ENCODE results near the gene GARRE1.
"Not testable (repeated sequence)": the region's sequence is repeated elsewhere in the genome, so short reads cannot be mapped to it uniquely, and the experiment has no call there.

The GARRE1 gene

DNA sequence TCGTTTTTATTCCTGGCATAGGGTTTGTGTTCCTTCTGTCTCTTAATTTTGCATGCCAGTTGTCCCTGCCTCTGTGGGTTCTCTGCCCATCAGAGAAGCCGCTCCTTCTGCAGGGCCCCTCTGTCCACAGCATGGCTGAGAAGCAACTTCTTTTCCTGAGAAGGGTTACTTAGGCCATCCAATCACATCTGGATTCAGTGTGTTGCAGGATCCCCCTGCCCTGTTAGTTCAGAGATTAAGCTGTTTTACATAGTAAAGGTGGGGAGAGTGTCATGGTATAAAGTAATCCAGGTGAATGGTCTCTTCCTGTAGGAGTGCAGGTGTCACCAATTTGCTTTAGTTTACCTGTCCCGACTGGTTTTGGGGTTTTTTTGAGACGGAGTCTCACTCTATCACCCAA lies 22.9 kb upstream of the GARRE1 start:
- DNase-seq (ENCODE audit: insufficient read length, low spot score) (no peak), FAIRE-seq (no peak)

- DNase-seq (ENCODE audit: insufficient read length, low spot score) (no peak), FAIRE-seq (no peak)
Measured at GRCh38 chr19:34232566-34233481, 21.5 kb upstream of the GARRE1 start.

GRCh38 chr19:34235425-34235940 lies 18.9 kb upstream of the GARRE1 start:
- DNase-seq (ENCODE audit: insufficient read length, low spot score) = no peak
- FAIRE-seq = no peak

GRCh38 chr19:34236035-34236987 lies 18.0 kb upstream of the GARRE1 start:
- no peak for FAIRE-seq

DNA sequence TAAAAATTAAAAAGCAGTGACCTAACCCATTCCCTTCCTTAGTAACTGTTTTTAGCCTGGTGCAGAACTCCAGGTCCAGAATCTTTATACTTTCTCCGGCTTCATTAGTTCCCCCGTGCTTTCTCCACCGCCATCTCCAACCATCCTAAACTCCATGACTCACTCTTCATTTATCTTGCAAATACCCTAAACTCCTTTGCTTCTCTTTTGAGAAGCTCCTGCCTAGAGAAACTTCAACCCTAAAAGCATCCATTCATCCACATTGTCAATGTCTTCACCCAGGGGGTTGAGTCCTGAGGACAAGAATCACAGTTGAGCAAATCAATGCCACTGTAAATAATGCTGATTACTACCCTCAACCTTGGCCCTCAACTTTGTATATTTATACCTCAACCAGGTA lies 17.1 kb upstream of the GARRE1 start:
- DNase-seq (ENCODE audit: insufficient read length, low spot score) (no peak), FAIRE-seq (no peak)

More at GRCh38 chr19:34236035-34236987, 18.0 kb upstream of the GARRE1 start:
- DNase-seq (ENCODE audit: insufficient read length, low spot score) = no peak

DNA sequence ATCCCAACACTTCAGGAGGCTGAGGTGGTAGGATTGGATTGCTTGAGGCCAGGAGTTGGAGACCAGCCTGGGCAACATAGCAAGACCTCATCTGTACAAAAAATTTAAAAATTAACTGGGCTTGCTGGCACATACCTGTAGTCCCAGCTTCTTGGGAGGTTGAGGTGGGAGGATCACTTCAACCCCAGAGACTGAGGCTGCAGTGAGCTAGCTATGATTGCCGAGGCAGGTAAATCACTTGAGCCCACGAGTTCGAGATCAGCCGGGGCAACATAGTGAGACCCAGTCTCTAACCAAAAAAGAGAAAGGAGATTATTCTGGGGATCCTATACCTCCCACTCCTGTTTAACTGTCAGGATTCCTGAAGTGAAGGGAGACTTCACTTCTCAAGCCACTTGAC lies 16.4 kb upstream of the GARRE1 start:
- FAIRE-seq (no peak), DNase-seq (ENCODE audit: insufficient read length, low spot score) (no peak)

DNA sequence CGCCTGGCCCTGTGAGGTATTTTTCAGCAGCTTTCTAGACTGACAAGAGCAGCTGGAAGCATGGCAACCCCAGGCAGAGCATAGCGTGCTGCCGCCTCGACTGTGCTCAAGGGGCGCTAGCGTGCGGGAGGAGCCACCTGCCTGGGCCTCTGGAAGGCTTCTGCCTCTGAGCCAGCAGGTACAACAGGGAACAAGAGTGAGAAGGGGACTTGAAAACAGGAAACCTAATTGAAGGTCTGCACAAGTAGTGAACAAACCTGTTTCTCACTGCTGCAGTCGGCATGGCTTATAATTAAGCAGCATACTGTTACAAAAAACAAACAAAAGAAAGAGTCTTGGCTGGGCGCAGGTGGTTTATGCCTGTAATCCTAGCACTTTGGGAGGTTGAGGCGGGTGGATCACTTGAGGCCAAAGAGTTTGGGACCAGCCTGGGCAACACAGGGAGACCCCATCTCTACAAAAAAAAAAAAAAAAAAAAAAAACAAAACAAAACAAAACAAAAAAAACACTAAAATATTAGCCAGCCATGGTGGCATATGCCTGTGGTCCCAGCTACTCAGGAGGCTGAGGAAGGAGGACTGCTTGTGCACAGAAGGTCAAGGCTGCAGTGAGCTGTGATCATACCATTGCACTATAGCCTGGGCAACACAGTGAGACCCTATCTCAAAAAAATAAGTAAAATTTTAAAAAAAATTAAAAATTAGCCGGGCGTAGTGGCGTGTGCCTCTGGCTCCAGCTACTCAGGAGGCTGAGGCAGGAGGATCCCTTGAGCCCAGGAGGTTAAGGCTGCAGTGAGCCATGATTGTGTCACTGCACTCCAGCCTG lies 12.6 kb upstream of the GARRE1 start:
- FAIRE-seq (no peak), DNase-seq (ENCODE audit: insufficient read length, low spot score) (no peak)

DNA sequence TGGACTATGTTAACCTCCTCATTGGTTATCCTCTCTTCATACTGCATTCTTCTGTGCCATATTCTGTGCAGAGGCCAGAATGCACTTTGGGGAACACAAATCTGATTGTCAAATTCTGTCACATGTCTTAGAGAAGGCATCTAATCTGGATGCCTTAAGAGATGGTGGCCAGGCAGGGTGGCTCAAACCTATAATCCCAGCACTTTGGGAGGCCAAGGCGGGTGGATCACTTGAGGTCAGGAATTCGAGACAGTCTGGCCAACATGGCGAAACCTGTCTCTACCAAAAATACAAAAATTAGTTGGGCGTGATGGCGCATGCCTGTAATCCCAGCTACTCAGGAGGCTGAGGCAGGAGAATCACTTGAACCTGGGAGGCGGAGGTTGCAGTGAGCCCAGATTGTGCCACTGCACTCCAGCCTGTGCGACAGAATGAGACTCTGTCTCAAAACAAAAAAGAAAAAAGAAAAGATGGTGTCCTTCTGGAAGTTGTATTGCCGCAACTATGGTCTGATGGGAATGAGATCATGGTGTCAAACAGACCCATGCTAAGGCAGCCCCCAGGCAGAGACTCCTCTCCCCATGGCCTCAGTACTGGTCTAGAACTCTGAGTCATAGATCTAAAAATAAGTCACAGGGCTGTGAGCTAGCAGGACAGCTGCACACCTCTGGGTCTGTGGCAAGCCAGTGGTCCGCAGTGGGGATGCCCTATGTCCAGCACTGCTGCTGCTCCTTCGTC lies 11.0 kb upstream of the GARRE1 start:
- FAIRE-seq; DNase-seq (ENCODE audit: insufficient read length, low spot score): not testable (repeated sequence)

DNA sequence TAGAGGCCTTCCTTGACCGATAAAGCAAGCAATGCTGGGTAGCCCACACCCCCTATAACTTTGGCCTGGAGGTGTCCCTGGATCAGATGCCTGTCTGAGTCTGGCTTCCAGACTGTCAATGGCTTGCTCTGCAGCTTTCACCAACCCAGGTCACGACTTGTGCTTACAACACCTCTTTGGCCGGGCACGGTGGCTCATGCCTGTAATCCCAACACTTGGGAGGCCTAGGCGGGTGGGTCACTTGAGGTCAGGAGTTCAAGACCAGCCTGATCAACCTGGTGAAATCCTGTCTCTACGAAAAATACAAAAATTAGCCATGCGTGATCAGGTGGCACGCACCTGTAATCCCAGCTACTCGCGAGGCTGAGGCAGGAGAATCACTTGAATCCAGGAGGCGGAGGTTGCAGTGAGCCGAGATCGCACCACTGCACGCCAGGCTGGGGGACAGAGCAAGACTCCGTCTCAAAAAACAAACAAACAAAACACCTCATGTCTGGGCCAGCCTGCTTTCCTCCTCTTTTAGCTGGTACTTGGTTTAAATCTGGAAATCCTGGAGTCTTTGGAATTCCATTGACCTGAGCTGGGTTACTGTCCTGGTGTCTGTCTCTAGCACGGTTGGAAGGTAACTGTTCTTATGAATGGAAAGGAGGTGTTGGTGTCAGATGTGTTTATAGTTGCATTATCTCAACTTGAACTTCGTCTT lies 10.3 kb upstream of the GARRE1 start:
- DNase-seq (ENCODE audit: insufficient read length, low spot score) (no peak), FAIRE-seq (no peak)

DNA sequence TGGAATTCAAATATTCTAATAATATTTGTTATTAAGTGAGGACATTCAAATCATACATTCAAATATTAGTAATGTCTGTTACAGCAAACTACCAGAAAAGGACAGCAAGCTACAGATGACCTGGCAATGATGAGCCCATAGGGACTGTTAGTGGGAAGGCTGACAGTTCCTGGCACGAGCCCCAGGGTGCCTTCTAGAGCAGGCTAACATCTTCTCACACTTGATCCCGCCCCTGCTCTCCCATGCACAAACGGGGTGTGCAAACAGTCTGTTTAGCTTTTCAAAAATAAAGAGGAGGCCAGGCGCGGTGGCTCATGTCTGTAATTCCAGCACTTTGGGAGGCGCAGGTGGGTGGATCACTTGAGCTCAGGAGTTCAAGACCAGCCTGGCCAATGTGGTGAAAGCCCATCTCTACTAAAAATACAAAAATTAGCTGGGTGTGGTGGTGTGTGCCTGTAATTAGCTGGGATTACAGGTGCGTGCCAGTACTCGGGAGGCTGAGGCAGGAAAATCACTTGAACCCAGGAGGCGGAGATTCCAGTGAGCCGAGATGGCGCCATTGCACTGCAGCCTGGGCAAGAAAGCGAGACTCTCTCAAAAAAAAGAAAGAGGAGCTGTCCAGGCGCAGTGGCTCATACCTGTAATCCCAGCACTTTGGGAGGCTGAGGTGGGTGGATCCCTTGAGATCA lies 9.6 kb upstream of the GARRE1 start:
- no peak for DNase-seq (ENCODE audit: insufficient read length, low spot score)
- FAIRE-seq = no peak

DNA sequence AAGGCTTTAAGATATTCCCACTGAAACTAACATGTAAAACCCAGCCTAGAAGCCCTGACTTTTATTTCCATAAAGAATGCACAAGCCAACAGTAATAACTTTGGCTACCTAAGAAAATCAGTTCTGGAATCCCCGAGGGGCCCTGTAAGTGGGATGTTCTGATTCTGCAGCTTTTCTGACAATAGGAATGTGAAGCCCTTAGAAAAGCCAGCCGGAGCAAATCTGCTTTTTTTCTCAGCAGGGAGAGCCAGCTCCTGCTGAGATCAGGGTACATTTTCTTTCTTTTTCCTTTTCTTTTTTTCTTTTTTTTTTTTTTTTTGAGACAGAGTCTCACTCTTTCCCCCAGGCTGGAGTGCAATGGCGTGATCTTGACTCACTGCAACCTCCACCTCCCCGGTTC lies 8.0 kb upstream of the GARRE1 start:
- DNase-seq (ENCODE audit: insufficient read length, low spot score) (no peak), FAIRE-seq (no peak)

DNA sequence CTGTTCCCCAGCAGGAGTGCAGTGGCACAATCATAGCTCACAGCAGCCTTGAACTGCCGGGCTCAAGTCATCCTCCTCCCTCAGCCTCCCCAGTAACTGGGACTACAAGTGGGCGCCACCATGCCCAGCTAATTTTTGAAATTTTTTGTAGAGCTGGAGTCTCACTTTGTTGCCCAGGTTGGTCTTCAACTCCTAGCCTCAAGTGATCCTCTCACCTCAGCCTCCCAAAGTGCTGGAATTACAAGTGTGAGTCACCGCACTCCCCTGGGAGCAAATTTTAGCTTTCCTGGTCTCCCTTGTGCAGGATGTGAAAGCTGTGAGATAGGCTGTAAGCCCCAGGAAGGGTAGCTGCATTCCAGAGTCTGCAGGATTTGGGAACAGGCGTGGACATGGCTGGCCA lies 5.4 kb upstream of the GARRE1 start:
- FAIRE-seq = no peak
- DNase-seq (ENCODE audit: insufficient read length, low spot score) = no peak

- FAIRE-seq; DNase-seq (ENCODE audit: insufficient read length, low spot score): not testable (repeated sequence)
Measured at GRCh38 chr19:34253167-34253566, 1.2 kb upstream of the GARRE1 start.

DNA sequence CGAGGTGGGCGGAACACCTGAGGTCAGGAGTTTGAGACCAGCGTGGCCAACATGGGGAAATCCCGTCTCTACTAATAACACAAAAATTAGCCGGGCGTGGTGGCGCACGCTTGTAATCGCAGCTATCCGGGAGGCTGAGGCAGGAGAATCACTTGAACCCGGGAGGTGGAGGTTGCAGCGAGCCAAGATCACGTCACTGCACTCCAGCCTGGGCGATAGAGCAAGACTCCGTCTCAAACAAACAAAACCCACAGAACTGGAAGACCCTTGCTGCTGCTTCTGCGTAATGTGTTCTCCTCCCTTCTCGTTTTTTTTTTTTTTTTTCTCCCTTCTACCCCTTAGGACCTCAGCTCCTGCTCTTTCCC lies 691 bp upstream of the GARRE1 start:
- DNase-seq (ENCODE audit: insufficient read length, low spot score); FAIRE-seq: not testable (repeated sequence)

- FAIRE-seq = no peak
- DNase-seq (ENCODE audit: insufficient read length, low spot score) = peak; percentile 57
Measured at GRCh38 chr19:34254698-34255432, 511 bp downstream of the GARRE1 start.

DNA sequence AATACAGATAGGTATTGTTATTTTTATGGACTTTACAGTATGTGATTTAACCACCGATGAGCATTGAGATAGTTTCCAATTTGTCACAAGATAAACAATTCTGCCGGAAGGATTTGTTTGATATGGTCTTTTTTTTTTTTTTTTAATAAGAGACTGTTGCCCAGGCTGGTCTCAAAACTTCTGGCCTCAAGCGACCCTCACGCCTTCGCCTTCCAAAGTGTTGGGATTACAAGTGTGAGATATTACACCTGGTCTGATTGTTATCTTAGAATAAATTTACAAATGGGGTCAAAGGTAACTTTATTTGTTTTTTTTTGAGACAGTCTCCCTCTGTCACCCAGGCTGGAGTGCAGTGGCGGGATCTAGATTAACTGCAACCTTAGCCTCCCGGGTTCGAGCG lies 1.2 kb downstream of the GARRE1 start:
- FAIRE-seq = no peak

DNA sequence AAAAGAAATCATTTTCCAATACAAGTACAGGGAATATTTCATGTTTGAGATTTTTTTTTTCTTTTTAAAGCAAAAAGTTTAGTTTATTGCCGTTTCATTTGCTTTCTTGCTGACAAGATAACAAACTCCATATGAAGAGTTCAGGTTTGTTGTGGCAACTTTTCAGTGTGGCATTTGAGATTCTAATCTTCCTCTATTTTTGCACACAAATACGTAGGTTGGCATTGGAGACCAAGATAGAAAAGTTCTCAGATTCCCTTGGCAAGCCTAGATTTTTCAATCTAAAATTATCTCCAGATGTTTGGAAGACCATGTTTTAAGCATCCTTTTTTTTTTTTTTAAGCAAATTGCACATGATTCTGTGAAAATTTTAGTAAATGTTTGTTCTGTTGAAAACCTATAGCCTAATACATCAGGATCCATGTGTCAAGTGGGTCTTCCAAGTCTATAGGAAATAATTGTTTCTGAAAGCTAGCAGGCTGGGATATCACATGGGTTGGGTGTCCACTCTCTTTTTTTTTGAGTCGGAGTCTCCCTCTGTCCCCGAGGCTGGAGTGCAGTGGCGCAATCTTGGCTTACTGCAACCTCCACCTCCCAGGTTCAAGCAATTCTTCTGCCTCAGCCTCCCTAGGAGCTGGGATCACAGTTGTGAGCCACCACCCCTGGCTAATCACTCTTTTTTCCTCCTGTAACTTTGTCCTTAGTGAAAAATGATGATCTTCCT lies 2.6 kb downstream of the GARRE1 start:
- no peak for FAIRE-seq

More for the DNA sequence above, 1.2 kb downstream of the GARRE1 start:
- no peak for DNase-seq (ENCODE audit: insufficient read length, low spot score)

More for the DNA sequence above, 2.6 kb downstream of the GARRE1 start:
- no peak for DNase-seq (ENCODE audit: insufficient read length, low spot score)
